ENCODE measurements around the gene STARD13. TPM values are rescaled to one million over a fixed set of nuclear protein-coding genes. Genes with fewer than 3 reads are reported as not detected.

Gene STARD13
- total RNA-seq, 1 experiment from 2014 or later = 4.1 TPM

- no peak for DNase-seq (ENCODE audit: low read depth, low spot score)
- BruUV-seq (replicated peaks) = no TSS peak
- POLR2A ChIA-PET = no interaction called here
- no peaks in the 10 kb centered on the region for H3K27me3 ChIP-seq (ENCODE audit: insufficient read depth, low read length)
- peaks cover 0 to 16% of the 10 kb centered on the region in 2 experiments; a peak in 1 of 4 replicates for H3K4me1 ChIP-seq (ENCODE audit: control insufficient read depth in 1 of 2, insufficient read depth in 2 of 2, low read length in 2 of 2)
- CTCF ChIA-PET = no interaction called here
- no peaks in the 10 kb centered on the region for H3K79me2 ChIP-seq (ENCODE audit: insufficient read depth, low read length)
- H3K9me3 ChIP-seq (ENCODE audit: control insufficient read depth in 1 of 2, insufficient read depth in 1 of 2, low read depth in 1 of 2, low read length in 2 of 2) = no peaks in the 10 kb centered on the region
- RAD21 ChIA-PET (ENCODE audit: low non-redundant PET in 1 of 2, low total read pairs in 2 of 2, uncharacterized antibody in 2 of 2, unreplicated experiment in 2 of 2) = no interaction called here
- no peaks in the 10 kb centered on the region for H3K9me2 ChIP-seq (ENCODE audit: insufficient read depth)
- no peak for TF ChIP-seq REST (IDR thresholded peaks at IDR 0.05; ENCODE audit: low read depth)
- TF ChIP-seq EGR1 (IDR thresholded peaks at IDR 0.05; ENCODE audit: low read depth) = no peak
- TF ChIP-seq SP1 (IDR thresholded peaks at IDR 0.05; ENCODE audit: low read depth) = no peak
- no peak for TF ChIP-seq YY1 (IDR thresholded peaks at IDR 0.05; ENCODE audit: extremely low read depth, insufficient replicate concordance, low read depth, low read length)
- TF ChIP-seq CEBPB (IDR thresholded peaks at IDR 0.05; ENCODE audit: low read depth) = no peak
- no peak overlapping the region for H3K9ac ChIP-seq (ENCODE audit: low read length)
- no peak for ATAC-seq
- H4K20me1 ChIP-seq (ENCODE audit: insufficient read depth) = no peaks in the 10 kb centered on the region
- no peak overlapping the region for H3K27ac ChIP-seq (ENCODE audit: low read depth, low read length)
- H2AFZ ChIP-seq (ENCODE audit: low read depth, low read length, poor library complexity, severe bottlenecking) = no peak overlapping the region
- intact Hi-C loops (cut with micrococcal nuclease) = no loop called here
- no peak overlapping the region for H3K4me2 ChIP-seq (ENCODE audit: low read length)
- H3K36me3 ChIP-seq (ENCODE audit: control insufficient read depth in 1 of 2, insufficient read depth in 2 of 2, low read length in 2 of 2) = no peaks in the 10 kb centered on the region
- H3K4me3 ChIP-seq (replicated peaks in 1 of 2; ENCODE audit: low read depth in 1 of 2, low read length in 2 of 2) = no peak overlapping the region
Measured at GRCh38 chr13:33091415-33091774, 194.2 kb downstream of the STARD13 start.

GRCh38 chr13:33090755-33091414 lies 194.7 kb downstream of the STARD13 start:
- ATAC-seq (no peak), DNase-seq (ENCODE audit: low read depth, low spot score) (no peak)
- no TSS peak for BruUV-seq (replicated peaks)
- Histone ChIP-seq H3K9me3 (ENCODE audit: control insufficient read depth in 1 of 2, insufficient read depth in 1 of 2, low read depth in 1 of 2, low read length in 2 of 2) (no peaks in the 10 kb centered on the region), H3K9ac (ENCODE audit: low read length) (no peak overlapping the region), H3K4me2 (ENCODE audit: low read length) (no peak overlapping the region), H3K27me3 (ENCODE audit: insufficient read depth, low read length) (no peaks in the 10 kb centered on the region), H4K20me1 (ENCODE audit: insufficient read depth) (no peaks in the 10 kb centered on the region), H3K4me1 (ENCODE audit: control insufficient read depth in 1 of 2, insufficient read depth in 2 of 2, low read length in 2 of 2) (peaks cover 0 to 16% of the 10 kb centered on the region in 2 experiments; a peak in 1 of 4 replicates), H3K9me2 (ENCODE audit: insufficient read depth) (no peaks in the 10 kb centered on the region), H3K27ac (ENCODE audit: low read depth, low read length) (no peak overlapping the region), H3K36me3 (ENCODE audit: control insufficient read depth in 1 of 2, insufficient read depth in 2 of 2, low read length in 2 of 2) (no peaks in the 10 kb centered on the region), H2AFZ (ENCODE audit: low read depth, low read length, poor library complexity, severe bottlenecking) (no peak overlapping the region), H3K4me3 (replicated peaks in 1 of 2; ENCODE audit: low read depth in 1 of 2, low read length in 2 of 2) (no peak overlapping the region), H3K79me2 (ENCODE audit: insufficient read depth, low read length) (no peaks in the 10 kb centered on the region)
- ChIA-PET RAD21 (ENCODE audit: low non-redundant PET in 1 of 2, low total read pairs in 2 of 2, uncharacterized antibody in 2 of 2, unreplicated experiment in 2 of 2) (no interaction called here), POLR2A (no interaction called here), CTCF (no interaction called here)
- intact Hi-C loops (cut with micrococcal nuclease) = no loop called here
- no peak for TF ChIP-seq SP1 (IDR thresholded peaks at IDR 0.05; ENCODE audit: low read depth)
- no peak for TF ChIP-seq YY1 (IDR thresholded peaks at IDR 0.05; ENCODE audit: extremely low read depth, insufficient replicate concordance, low read depth, low read length)
- no peak for TF ChIP-seq FOSL1 (IDR thresholded peaks at IDR 0.05; ENCODE audit: low read depth)
- no peak for TF ChIP-seq RAD21 (IDR thresholded peaks at IDR 0.05; ENCODE audit: low read depth)
- TF ChIP-seq CTCF (IDR thresholded peaks at IDR 0.05 in 2 of 3, conservative IDR thresholded peaks at IDR 0.05 in 1 of 3; ENCODE audit: borderline replicate concordance in 1 of 3, insufficient read depth in 1 of 3, low read depth in 2 of 3, low read length in 2 of 3) = no peak
- no peak for TF ChIP-seq MAX (IDR thresholded peaks at IDR 0.05)
- no peak for TF ChIP-seq EZH2phosphoT487 (IDR thresholded peaks at IDR 0.05; ENCODE audit: borderline replicate concordance)
- no peak for TF ChIP-seq ZNF274 (IDR thresholded peaks at IDR 0.05; ENCODE audit: low read depth, low read length)
